GM12878 (cell line): ENCODE results near the gene CHRND. TPM values are rescaled to one million over a fixed set of nuclear protein-coding genes. Genes with fewer than 3 reads are reported as not detected.

Experiments used
- ATAC-seq: fragments of 200-7000 bp; cut with Tn5 transposase; 3 replicates; pipeline ENCODE4 v1.9.1; 2020; ENCODE audit warnings: mild to moderate bottlenecking, moderate library complexity
- BruUV-seq: library from RNA; stranded (reverse); fragments of 400-500 nt; replicated peaks from 2 replicates; lab custom pipeline; 2021; lab: Mats Ljungman, UMichigan
- CTCF ChIA-PET: fragments of 300-600 bp; sonication (Branson Sonifier 250); formaldehyde crosslinking; extraction: SDS; loops from one replicate; lab custom pipeline; 2021; ENCODE audit warnings: inconsistent platforms; lab: Yijun Ruan, JAX
- POLR2A ChIA-PET: fragments of 350-600 bp; formaldehyde crosslinking; extraction: SDS; loops from one replicate; lab custom pipeline; 2021; ENCODE audit warnings: inconsistent platforms; lab: Charles Lee
- RAD21 ChIA-PET: fragments of 300-600 bp; sonication (Branson Sonifier 250); formaldehyde crosslinking; loops from one replicate; lab custom pipeline; 2023; ENCODE audit warnings: antibody characterized with exemption; ENCODE audit not compliant: unreplicated experiment; lab: Charles Lee
- SMC1A ChIA-PET: fragments of 300-600 bp; sonication (Branson Sonifier 250); formaldehyde crosslinking; loops from one replicate; lab custom pipeline; 2023; ENCODE audit not compliant: unreplicated experiment, uncharacterized antibody; lab: Charles Lee
- DNase-seq: peaks from one replicate; pipeline ENCODE4 v3.0.0-alpha.2; 2011; ENCODE audit warnings: low read depth, low spot score
- FAIRE-seq: peaks from 3 replicates; lab custom pipeline; 2011; peaks lifted over from hg19 to GRCh38; lab: Jason Lieb, UNC
- H2AFZ ChIP-seq: 2 replicates; pipeline ENCODE4 v1.6.0; 2011; ENCODE audit warnings: low read depth, low read length, control low read depth; ENCODE audit not compliant: control insufficient read depth
- H3K27ac ChIP-seq: 2 replicates; pipeline ENCODE4 v1.5.1; 2011; ENCODE audit warnings: control low read depth; ENCODE audit not compliant: control insufficient read depth, insufficient read depth
- H3K27me3 ChIP-seq, 2 experiments: replicated peaks in 1 of 2; 2 replicates each; pipeline versions ENCODE4 v1.6.0 to v1.6.1; 2011; ENCODE audit warnings: low read length in 1 of 2; ENCODE audit not compliant: control insufficient read depth in 2 of 2, insufficient read depth in 2 of 2
- H3K36me3 ChIP-seq, 2 experiments: 2 replicates each; pipeline ENCODE4 v1.5.1; 2011; ENCODE audit warnings: low read length in 1 of 2; ENCODE audit not compliant: control insufficient read depth in 2 of 2, insufficient read depth in 2 of 2
- H3K4me1 ChIP-seq: 2 replicates; pipeline ENCODE4 v1.6.1; 2011; ENCODE audit warnings: mild to moderate bottlenecking, low read length, moderate library complexity, mixed read lengths; ENCODE audit not compliant: control insufficient read depth, insufficient read depth
- H3K4me2 ChIP-seq: 2 replicates; pipeline ENCODE4 v1.6.0; 2011; ENCODE audit warnings: control low read depth; ENCODE audit not compliant: control insufficient read depth, insufficient read depth
- H3K4me3 ChIP-seq: fragments of 200-600 bp; sonication (generic); 2 replicates; pipeline ENCODE4 v1.5.1; 2016
- H3K79me2 ChIP-seq: 2 replicates; pipeline ENCODE4 v1.6.0; 2011; ENCODE audit warnings: low read length; ENCODE audit not compliant: control insufficient read depth, insufficient read depth
- H3K9ac ChIP-seq: 2 replicates; pipeline ENCODE4 v1.8.0; 2011; ENCODE audit warnings: low read length, control low read depth, mixed read lengths; ENCODE audit not compliant: control insufficient read depth, insufficient read depth
- H3K9me3 ChIP-seq: replicated peaks from 3 replicates; pipeline ENCODE4 v1.5.1; 2011; ENCODE audit warnings: mild to moderate bottlenecking, low read length; ENCODE audit not compliant: control insufficient read depth, insufficient read depth
- H4K20me1 ChIP-seq: 2 replicates; pipeline ENCODE4 v1.6.0; 2011; ENCODE audit not compliant: control insufficient read depth, insufficient read depth
- BRCA1 ChIP-seq: IDR thresholded peaks from 2 replicates; pipeline ENCODE4 v1.6.1; 2011; ENCODE audit warnings: low read depth, low read length, improper control_type of control experiment
- ESRRA ChIP-seq: IDR thresholded peaks from 2 replicates; pipeline ENCODE4 v1.6.1; 2012; ENCODE audit warnings: mild to moderate bottlenecking, low read length, improper control_type of control experiment
- IKZF1 ChIP-seq: fragments of 450-650 bp; conservative IDR thresholded peaks from 2 replicates; pipeline ENCODE4 v1.6.1; 2017; ENCODE audit warnings: antibody characterized with exemption, mild to moderate bottlenecking
- MLLT1 ChIP-seq: fragments of 450-650 bp; IDR thresholded peaks from 2 replicates; pipeline ENCODE4 v1.6.1; 2016; ENCODE audit warnings: mild to moderate bottlenecking
- NR2C2 ChIP-seq: IDR thresholded peaks from 2 replicates; pipeline ENCODE4 v1.6.1; 2011; ENCODE audit warnings: borderline replicate concordance, low read depth; ENCODE audit not compliant: control insufficient read depth, insufficient read length
- PML ChIP-seq: IDR thresholded peaks from 2 replicates; pipeline ENCODE4 v1.6.1; 2012; ENCODE audit warnings: low read length, inconsistent platforms
- RAD51 ChIP-seq: fragments of 450-650 bp; IDR thresholded peaks from 2 replicates; pipeline ENCODE4 v1.6.1; 2016; ENCODE audit warnings: moderate library complexity, mild to moderate bottlenecking, inconsistent platforms
- RUNX3 ChIP-seq: IDR thresholded peaks from 2 replicates; pipeline ENCODE4 v1.6.1; 2012; ENCODE audit warnings: low read length, inconsistent platforms
- TCF3 ChIP-seq: IDR thresholded peaks from 2 replicates; pipeline ENCODE4 v1.6.1; 2012; ENCODE audit warnings: low read depth, mild to moderate bottlenecking, low read length, borderline replicate concordance; ENCODE audit not compliant: insufficient read depth
- ZNF274 ChIP-seq: IDR thresholded peaks from one replicate; pipeline ENCODE4 v1.8.0; 2011; ENCODE audit not compliant: insufficient read length, insufficient read depth
- WGBS: methylation state at CpG from one replicate; pipeline ENCODE4 v1.1.6; 2016; ENCODE audit warnings: low lambda C conversion rate; ENCODE audit not compliant: insufficient replicate concordance, insufficient coverage; ENCODE audit errors: missing lambda C conversion rate; 5-methylcytosine and 5-hydroxymethylcytosine counted together
- in situ Hi-C: fragments of 300-500 bp; cut with MboI; formaldehyde crosslinking; loops from 9 replicates; pipeline ENCODE4 v1.14.3; 2018; ENCODE audit warnings: mixed read lengths
- intact Hi-C: fragments of 100-400 bp; cut with micrococcal nuclease; formaldehyde crosslinking; loops from one replicate; pipeline ENCODE4 v1.14.2; 2022; ENCODE audit not compliant: unreplicated experiment
- polyA plus RNA-seq, 11 experiments: library from polyadenylated mRNA; depleted of rRNA in 4 of 11; unstranded in 6 of 11; stranded (reverse) in 5 of 11; fragments of >200 nt; fragmentation: Nextera tagmentation in 4 of 11; fragmentation: Illumina TruSeq in 1 of 11; extraction: Ambion mirVana in 4 of 11; extraction: Trizol in 1 of 11; gene quantifications; 1 replicate in 1 of 11; 2 replicates in 10 of 11; pipeline versions ENCODE4 v1.2.1 to v1.2.3, GENCODE V29; 2011 to 2016; ENCODE audit warnings: inconsistent platforms in 2 of 11, missing spikeins in 2 of 11, low read depth in 1 of 11
- total RNA-seq, 4 experiments: library from RNA; depleted of rRNA in 3 of 4; stranded (reverse); fragments of >200 nt in 3 of 4; fragmentation: Illumina TruSeq in 1 of 4; extraction: Trizol in 1 of 4; gene quantifications; 2 replicates each; pipeline versions ENCODE4 v1.2.1 to v1.2.3, GENCODE V29; 2013 to 2021
- TF ChIP-seq, protein P1 (sequence below): fragments of 450-650 bp; formaldehyde crosslinking; IDR thresholded peaks from 2 replicates; pipeline ENCODE4 v1.4.0; 2022; ENCODE audit warnings: mild to moderate bottlenecking, moderate library complexity
- TF ChIP-seq, protein P2 (sequence below): IDR thresholded peaks from 2 replicates; pipeline ENCODE4 v1.6.1; 2011; ENCODE audit warnings: low read depth, mild to moderate bottlenecking, low read length, moderate library complexity, borderline replicate concordance; ENCODE audit errors: extremely low read depth

Gene CHRND
- total and polyA plus RNA-seq, 10 of the 15 experiments (the other 5 are each of a cell fraction or from before 2014, with no cell fraction given) = not detected

DNA sequence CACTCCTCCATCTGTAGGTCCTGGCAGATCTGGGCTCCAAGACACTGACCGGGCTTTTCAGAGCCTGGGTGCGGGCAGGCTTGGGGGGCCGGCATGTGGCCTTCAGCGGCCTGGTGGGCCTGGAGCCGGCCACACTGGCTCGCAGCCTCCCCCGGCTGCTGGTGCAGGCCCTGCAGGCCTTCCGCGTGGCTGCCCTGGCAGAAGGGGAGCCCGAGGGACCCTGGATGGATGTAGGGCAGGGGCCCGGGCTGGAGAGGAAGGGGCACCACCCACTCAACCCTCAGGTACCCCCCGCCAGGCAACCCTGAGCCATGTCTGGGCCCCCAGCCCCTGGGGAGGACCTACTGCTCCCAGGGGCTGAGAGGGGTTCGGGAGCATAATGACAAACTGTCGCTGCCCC lies 761 bp upstream of the CHRND start (continued):
- TF ChIP-seq, protein P1, sequence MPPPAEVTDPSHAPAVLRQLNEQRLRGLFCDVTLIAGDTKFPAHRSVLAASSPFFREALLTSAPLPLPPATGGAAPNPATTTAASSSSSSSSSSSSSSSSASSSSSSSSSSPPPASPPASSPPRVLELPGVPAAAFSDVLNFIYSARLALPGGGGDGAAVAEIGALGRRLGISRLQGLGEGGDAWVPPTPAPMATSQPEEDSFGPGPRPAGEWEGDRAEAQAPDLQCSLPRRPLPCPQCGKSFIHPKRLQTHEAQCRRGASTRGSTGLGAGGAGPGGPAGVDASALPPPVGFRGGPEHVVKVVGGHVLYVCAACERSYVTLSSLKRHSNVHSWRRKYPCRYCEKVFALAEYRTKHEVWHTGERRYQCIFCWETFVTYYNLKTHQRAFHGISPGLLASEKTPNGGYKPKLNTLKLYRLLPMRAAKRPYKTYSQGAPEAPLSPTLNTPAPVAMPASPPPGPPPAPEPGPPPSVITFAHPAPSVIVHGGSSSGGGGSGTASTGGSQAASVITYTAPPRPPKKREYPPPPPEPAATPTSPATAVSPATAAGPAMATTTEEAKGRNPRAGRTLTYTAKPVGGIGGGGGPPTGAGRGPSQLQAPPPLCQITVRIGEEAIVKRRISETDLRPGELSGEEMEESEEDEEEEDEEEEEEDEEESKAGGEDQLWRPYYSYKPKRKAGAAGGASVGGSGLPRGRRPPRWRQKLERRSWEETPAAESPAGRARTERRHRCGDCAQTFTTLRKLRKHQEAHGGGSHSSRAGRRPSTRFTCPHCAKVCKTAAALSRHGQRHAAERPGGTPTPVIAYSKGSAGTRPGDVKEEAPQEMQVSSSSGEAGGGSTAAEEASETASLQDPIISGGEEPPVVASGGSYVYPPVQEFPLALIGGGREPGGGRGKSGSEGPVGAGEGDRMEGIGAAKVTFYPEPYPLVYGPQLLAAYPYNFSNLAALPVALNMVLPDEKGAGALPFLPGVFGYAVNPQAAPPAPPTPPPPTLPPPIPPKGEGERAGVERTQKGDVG = no peak

DNA sequence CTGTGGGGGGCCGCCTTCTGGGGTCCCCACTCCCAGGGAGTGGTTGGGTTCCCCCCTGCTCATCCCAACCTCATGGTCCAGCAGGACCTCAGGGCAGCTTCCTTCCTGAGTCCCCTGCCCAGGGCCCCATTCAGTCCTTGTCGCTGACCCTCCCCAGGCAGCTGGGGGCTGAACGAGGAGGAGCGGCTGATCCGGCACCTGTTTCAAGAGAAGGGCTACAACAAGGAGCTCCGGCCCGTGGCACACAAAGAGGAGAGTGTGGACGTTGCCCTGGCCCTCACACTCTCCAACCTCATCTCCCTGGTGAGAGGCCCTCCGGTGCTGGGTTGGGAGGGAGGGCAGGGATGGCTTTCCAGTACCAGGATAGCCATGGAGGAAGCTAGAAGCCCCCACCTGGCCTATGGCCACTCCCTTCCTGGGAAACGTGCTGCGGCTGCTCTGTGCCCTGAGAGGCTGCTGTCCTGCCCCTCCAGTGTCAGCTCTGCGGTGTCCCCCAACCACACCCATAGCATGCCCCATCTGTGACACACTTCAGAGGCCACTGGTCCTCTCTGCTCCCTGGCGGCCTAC lies 497 bp downstream of the CHRND start:
- WGBS = 49% methylated on average over 13 of the region's 13 CpGs

More for the DNA sequence above, 497 bp downstream of the CHRND start:
- ChIA-PET SMC1A (no interaction called here), RAD21 (no interaction called here), POLR2A (no interaction called here), CTCF (no interaction called here)
- BruUV-seq = no TSS peak
- intact Hi-C loops = no loop called here
- no peak for DNase-seq
- no peak overlapping the region for H3K4me3 ChIP-seq
- in situ Hi-C loops = no loop called here
- no peak for ATAC-seq
- no peaks in the 10 kb centered on the region for H3K4me1 ChIP-seq
- no peak overlapping the region for H2AFZ ChIP-seq
- H3K9ac ChIP-seq = no peak overlapping the region
- H3K27me3 ChIP-seq = peaks cover 1 to 6% of the 10 kb centered on the region in 2 experiments; a peak in 3 of 4 replicates
- no peak overlapping the region for H3K27ac ChIP-seq
- no peak overlapping the region for H3K4me2 ChIP-seq
- H3K9me3 ChIP-seq = no peaks in the 10 kb centered on the region
- TF ChIP-seq RAD51 (no peak), ESRRA (no peak), PML (no peak), IKZF1 (no peak), NR2C2 (no peak), ZNF274 (no peak), BRCA1 (no peak), RUNX3 (no peak), TCF3 (no peak), MLLT1 (no peak)
- TF ChIP-seq, protein P2, sequence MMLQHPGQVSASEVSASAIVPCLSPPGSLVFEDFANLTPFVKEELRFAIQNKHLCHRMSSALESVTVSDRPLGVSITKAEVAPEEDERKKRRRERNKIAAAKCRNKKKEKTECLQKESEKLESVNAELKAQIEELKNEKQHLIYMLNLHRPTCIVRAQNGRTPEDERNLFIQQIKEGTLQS = no peak
- H3K36me3 ChIP-seq = no peaks in the 10 kb centered on the region
- no peak for FAIRE-seq
- no peaks in the 10 kb centered on the region for H3K79me2 ChIP-seq
- no peaks in the 10 kb centered on the region for H4K20me1 ChIP-seq
